HG02571 (cell line): ENCODE measurements around the gene SYNC.
"Not testable (repeated sequence)": the region's sequence is repeated elsewhere in the genome, so short reads cannot be mapped to it uniquely, and the experiment has no call there.

Experiments used
- ATAC-seq: cut with Tn5 transposase; IDR thresholded peaks from one replicate; pipeline ENCODE4 v1.9.1; 2021; ENCODE audit warnings: mild to moderate bottlenecking, moderate library complexity; ENCODE audit not compliant: unreplicated experiment

Gene SYNC

DNA sequence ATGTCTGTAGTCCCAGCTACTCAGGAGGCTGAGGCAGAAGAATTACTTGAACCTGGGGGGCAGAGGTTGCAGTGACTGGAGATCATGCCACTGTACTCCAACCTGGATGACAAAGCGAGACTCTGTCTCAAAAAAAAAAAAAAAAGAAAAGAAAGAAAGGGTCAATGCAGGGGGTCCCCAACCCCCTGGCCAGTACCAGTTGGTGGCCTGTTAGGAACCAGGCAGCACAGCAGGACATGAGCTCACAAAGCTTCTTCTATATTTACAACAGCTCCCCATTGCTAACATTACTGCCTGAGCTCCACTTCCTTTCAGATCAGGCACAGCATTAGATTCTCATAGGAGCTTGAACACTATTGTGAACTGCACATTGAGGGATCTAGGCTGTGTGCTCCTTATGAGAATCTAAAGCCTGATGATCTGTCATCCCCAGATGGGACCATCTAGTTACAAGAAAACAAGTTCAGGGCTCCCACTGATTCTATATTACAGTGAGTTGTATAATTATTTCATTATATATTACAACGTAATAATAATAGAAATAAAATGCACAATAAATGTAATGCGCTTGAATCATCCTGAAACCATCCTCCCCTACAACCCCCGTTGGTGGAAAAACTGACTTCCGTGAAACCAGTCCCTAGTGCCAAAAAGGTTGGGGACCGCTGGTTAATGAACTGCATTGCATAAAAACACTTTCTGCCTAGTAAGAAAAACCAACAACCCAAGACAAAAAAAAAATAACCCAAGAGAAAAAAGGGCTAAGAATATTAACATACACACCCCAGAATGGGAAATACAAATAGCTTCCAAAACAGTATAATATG is 55.0 kb downstream of the SYNC start:
- ATAC-seq: no peak

DNA sequence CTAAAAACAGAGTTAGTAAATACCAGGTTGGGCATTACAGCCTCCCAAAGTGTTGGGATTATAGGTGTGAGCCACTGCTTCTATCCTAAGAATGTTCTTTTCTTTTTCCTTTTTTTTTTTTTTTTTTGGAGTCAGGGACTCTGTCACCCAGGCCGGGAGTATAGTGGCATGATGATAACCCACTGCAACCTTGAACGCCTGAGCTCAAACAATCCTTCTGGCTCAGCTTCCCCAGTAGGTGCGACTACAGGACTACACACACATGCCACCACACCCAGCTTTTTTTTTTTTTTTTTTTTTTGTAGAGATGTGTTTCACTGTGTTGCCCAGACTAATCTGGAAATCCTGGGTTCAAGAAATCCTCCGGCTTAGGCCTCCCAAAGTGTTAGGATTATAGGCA is 58.1 kb downstream of the SYNC start:
- no peak for ATAC-seq

DNA sequence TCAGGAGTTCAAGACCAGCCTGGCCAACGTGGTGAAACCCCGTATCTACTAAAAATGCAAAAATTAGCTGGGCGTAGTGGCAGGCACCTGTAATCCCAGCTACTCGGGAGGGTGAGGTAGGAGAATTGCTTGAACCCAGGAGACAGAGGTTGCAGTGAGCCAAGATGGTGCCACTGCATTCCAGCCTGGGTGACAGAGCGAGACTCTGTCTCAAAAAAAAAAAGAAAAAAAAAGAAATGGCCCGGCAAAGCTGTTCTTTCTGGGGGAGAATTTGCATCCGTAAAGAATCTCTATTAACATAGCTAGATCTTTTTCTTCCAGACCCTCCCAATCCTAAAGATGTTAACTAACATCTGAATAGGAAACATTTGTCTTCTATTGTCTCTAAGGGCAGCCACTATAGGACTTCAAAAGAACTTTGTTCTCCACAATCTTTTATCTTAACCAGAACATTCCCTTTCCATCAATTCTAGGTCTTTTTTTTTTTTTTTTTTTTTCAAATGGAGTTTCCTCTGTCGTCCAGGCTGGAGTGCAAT is 60.2 kb downstream of the SYNC start:
- ATAC-seq: not testable (repeated sequence)

DNA sequence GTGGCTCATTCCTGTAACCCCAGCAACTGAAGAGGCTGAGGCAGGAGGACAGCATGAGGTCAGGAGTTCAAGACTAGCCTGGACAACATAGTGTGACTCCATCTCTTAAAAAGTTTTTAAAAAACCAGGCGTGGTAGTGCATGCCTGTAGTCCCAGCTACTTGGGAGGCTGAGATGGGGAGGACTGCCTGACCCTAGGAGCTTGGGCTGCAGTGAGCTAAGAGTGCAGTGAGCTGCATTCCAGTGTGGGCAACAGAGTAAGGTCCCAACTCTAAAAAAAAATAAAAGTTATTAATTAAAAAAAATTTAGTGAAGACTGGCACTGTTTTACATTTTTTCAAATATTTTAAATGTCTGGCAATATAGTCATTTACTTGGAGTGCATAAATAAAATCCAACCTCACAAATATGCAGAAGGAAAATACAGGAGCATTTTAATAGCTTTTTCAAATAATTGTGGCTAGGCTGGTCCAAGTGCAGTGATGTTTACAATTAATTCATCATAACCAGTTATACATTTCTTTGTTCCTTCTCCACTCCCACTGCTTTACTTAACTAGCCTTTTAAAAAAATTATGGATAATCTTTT is 63.0 kb downstream of the SYNC start:
- ATAC-seq: no peak

DNA sequence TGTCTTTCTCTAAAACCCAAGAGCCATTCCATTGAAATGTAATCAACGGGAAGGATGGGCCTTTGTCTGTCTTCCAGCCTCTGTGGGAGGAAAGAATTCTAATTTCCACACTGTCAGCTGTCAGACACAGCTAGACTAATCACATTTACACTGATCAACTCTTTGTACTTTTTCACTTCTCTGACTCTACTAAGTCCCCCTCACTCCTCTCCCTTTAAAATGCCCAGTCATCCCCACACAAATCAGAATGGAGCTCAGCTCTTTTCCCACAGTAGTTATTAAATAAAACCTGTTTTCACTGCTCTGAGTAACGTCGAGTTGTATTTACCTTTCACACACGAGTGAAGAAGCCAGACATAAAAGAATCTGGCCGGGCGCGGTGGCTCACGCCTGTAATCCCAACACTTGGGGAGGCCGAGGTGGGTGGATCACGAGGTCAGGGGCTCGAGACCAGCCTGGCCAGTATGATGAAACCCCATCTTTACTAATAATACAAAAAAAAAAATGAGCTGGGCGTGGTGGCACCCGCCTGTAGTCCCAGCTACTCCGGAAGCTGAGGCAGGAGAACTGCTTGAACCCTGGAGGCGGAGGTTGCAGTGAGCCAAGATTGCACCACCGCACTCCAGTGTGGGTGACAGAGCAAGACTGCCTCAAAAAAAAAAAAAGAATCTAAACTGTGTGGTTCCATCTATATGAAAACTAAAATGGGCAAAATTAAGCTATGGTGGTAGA is 65.5 kb downstream of the SYNC start:
- ATAC-seq: no peak

DNA sequence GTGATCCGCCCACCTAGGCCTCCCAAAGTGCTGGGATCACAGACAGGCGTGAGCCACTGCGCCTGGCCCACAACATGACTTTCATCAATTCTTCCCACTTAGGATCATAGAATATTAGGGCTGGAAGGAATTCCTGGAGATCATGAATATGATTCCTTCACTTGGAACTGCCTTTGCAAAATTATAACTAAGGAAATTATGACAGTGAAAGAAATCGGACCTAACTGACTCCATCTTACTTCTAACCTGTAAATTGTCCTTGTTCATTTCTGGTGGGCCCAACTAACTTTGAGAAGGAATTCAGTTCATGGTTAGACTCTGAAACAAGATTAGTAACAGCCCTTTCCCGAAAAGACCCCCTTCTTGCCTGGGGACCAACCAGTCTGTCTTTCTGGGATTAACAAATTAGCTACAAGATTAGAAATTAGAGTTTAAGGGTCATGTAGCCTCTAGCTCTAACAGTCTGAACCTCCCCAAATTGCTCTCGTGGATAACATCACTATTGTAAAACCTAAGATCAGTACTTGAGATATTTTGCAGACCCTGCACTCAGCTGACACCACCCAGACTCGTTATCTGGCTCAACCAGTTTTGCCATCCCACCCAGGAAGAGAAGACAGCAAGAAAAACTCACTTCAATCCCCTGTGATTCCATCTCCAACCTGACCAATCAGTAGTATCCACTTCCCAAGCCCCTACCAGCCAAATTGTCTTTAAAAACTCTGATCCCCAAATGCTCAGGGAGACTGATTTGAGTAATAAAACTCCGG is 66.9 kb downstream of the SYNC start:
- no peak for ATAC-seq

DNA sequence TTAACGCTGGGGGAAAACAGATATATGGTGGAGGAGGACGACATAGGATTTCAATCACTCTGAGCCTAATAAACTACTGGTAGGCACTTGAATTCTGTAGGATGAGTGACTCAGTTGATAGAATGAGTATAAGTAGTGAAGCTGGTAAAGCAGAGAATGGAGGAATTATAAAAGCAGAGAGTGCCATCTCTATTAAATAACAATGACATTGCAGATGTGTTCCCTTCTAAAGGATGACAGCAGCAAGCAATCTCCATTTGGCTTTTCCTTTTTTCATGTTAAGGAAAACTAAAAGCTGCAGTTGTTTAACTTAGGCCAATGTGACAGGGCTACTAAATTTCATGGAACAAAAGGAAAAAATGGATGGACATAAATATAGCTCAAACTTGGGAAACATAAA is 69.7 kb downstream of the SYNC start:
- no peak for ATAC-seq

DNA sequence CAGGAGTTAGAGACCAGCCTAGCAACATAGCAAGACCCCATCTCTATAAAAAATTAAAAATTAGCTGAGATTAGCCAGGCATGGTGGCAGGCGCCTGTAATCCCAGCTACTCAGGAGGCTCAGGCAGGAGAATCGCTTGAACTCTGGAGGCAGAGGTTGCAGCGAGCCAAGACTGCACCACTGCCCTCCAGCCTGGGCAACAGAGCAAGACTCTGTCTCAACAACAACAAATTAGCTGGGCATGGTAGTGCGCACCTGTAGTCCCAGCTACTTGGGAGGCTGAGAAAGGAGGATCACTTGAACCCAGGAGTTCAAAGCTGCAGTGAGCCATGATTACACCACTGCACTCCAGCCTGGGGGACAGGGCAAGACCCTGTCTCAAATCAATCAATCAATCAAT is 72.4 kb downstream of the SYNC start:
- not testable (repeated sequence) for ATAC-seq
